ENCODE data around the gene ERICH3.

Gene ERICH3

DNA sequence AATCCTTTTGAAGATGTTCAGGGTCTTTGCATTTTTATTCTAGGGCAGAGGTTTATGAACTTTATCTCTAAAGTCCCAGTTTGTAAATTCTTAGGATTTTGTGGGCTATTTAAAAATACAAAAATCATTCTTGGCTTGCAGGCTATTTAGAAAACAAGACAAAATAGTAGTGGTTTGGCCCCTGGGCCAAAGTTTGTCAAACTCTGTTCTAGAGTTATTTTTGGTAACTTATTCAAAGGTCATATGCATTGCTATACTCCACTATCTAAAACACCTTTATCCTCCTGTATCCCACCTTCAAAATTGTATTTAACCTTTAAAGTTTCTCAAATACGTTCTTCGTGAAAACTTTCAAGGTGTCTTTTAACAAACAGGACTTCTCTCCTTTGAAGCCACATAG lies 85.7 kb downstream of the ERICH3 start:
- WGBS = 96% methylated on average over 2 of the region's 2 CpGs

DNA sequence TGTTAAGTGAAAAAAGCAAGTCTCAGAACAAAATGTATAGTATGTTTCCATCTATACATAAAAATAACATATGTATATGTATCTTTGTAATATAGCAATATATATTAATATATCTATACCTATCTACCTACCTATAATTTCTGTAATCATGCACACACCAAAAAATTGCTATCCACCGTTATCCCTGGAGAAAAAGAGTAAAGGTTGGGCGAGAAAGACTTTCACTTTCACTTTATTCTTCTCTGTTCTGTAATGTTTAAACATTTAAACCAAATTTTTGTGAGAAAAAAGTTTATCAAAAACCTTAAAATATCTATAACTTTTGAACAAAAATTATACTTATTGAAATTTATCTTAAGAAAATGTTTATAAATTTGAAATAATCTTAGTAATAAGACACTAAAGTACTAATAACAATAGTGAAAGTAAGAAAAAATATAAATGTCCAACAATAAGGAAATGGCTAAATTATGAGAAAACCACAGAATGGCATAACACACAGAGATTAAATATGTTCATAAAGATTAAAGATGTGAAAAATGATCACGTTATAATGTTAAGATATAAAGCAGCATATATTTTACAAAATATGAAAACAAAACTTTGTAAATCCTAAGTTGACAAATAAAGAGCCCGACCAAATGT lies 87.2 kb downstream of the ERICH3 start:
- Histone ChIP-seq H3K9me3 (ENCODE audit: insufficient read depth, low read depth, low read length) (no peaks in the 10 kb centered on the region), H3K27ac (ENCODE audit: low read depth, low read length) (no peak overlapping the region), H3K36me3 (ENCODE audit: insufficient read depth, low read length) (no peaks in the 10 kb centered on the region), H3K4me1 (ENCODE audit: insufficient read depth, low read length) (no peaks in the 10 kb centered on the region), H3K27me3 (ENCODE audit: insufficient read depth, low read length) (no peaks in the 10 kb centered on the region), H3K9ac (ENCODE audit: low read depth, low read length) (no peak overlapping the region), H3K4me3 (ENCODE audit: low read length) (no peak overlapping the region)
- WGBS = no CpG with 5 or more reads among the region's 4 CpGs

More for the DNA sequence above, 85.7 kb downstream of the ERICH3 start:
- no peak overlapping the region for H3K9ac ChIP-seq (ENCODE audit: low read depth, low read length)
- no peak overlapping the region for H3K4me3 ChIP-seq (ENCODE audit: low read length)
- no peaks in the 10 kb centered on the region for H3K27me3 ChIP-seq (ENCODE audit: insufficient read depth, low read length)
- H3K9me3 ChIP-seq (ENCODE audit: insufficient read depth, low read depth, low read length) = no peaks in the 10 kb centered on the region
- H3K27ac ChIP-seq (ENCODE audit: low read depth, low read length) = no peak overlapping the region
- H3K4me1 ChIP-seq (ENCODE audit: insufficient read depth, low read length) = no peaks in the 10 kb centered on the region
- no peaks in the 10 kb centered on the region for H3K36me3 ChIP-seq (ENCODE audit: insufficient read depth, low read length)

DNA sequence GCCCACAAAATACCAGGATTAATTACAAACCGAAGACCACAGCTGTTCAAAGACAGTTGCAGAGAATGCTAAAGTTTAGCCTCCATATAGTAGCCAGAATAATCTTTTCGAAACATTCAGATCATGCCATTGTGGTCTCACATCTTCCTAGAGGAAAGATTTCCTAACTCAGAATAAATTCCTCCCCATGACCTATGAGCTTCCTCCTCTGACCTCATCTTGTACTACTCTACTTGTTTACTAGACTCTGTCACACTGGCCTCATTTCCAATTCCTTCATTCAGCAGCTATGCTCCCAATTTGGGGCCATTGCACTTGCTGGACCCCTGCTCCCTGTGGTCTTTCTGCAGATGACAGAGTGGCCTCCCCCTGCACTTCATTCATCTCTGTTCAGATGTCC lies 89.4 kb downstream of the ERICH3 start:
- Histone ChIP-seq H3K9ac (ENCODE audit: low read depth, low read length) (no peak overlapping the region), H3K27me3 (ENCODE audit: insufficient read depth, low read length) (no peaks in the 10 kb centered on the region), H3K9me3 (ENCODE audit: insufficient read depth, low read depth, low read length) (no peaks in the 10 kb centered on the region), H3K36me3 (ENCODE audit: insufficient read depth, low read length) (no peaks in the 10 kb centered on the region), H3K27ac (ENCODE audit: low read depth, low read length) (no peak overlapping the region), H3K4me1 (ENCODE audit: insufficient read depth, low read length) (no peaks in the 10 kb centered on the region), H3K4me3 (ENCODE audit: low read length) (no peak overlapping the region)
- 93% methylated on average over 2 of the region's 2 CpGs for WGBS

GRCh38 chr1:74583397-74583796 lies 90.2 kb downstream of the ERICH3 start:
- Histone ChIP-seq H3K36me3 (ENCODE audit: insufficient read depth, low read length) (no peaks in the 10 kb centered on the region), H3K27me3 (ENCODE audit: insufficient read depth, low read length) (no peaks in the 10 kb centered on the region), H3K9ac (ENCODE audit: low read depth, low read length) (no peak overlapping the region), H3K9me3 (ENCODE audit: insufficient read depth, low read depth, low read length) (no peaks in the 10 kb centered on the region), H3K4me1 (ENCODE audit: insufficient read depth, low read length) (no peaks in the 10 kb centered on the region), H3K4me3 (ENCODE audit: low read length) (no peak overlapping the region), H3K27ac (ENCODE audit: low read depth, low read length) (no peak overlapping the region)
- WGBS = 94% methylated on average over 2 of the region's 3 CpGs

DNA sequence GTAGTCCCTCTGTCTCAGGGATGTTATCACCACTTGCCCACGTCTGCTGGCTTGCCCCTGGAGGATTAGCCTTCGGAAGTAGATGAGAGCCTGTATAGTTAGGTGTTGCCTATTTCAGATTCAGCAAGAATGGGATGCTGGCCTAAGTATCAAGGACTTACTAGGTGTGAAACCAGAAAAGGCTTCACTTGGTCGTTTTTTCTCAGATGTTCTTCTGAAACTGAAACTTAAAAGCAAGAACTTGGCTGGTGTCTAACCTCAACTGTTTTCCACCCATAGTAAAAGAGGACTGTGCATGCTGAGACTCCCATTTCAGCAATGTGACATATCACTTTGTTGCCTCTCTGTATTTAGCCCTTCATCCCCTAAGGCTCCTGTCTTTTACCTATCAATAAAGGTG lies 94.2 kb downstream of the ERICH3 start:
- Histone ChIP-seq H3K27ac (ENCODE audit: low read depth, low read length) (no peak overlapping the region), H3K9ac (ENCODE audit: low read depth, low read length) (no peak overlapping the region), H3K27me3 (ENCODE audit: insufficient read depth, low read length) (no peaks in the 10 kb centered on the region), H3K4me3 (ENCODE audit: low read length) (no peak overlapping the region), H3K36me3 (ENCODE audit: insufficient read depth, low read length) (no peaks in the 10 kb centered on the region), H3K9me3 (ENCODE audit: insufficient read depth, low read depth, low read length) (no peaks in the 10 kb centered on the region), H3K4me1 (ENCODE audit: insufficient read depth, low read length) (no peaks in the 10 kb centered on the region)
- 86% methylated on average over 3 of the region's 3 CpGs for WGBS

DNA sequence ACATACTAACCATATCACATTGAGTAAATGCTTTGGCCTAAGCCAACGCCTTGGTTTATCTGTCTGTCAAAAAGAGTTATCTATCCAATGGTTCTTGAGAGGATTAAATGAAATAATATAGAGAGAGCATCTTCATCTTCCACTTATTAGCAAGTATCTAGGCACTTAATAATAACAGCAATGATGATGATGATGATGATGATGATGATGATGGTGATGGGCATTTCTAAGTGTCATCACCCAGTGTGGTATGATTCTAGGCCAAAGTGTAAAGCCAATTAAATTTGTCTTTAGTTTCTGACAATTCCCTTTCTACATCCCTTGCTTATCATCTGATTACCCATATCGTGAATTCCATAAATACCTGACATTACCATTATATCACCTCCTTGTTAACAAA lies 95.5 kb downstream of the ERICH3 start:
- Histone ChIP-seq H3K9me3 (ENCODE audit: insufficient read depth, low read depth, low read length) (no peaks in the 10 kb centered on the region), H3K4me1 (ENCODE audit: insufficient read depth, low read length) (no peaks in the 10 kb centered on the region), H3K27ac (ENCODE audit: low read depth, low read length) (no peak overlapping the region), H3K36me3 (ENCODE audit: insufficient read depth, low read length) (no peaks in the 10 kb centered on the region), H3K4me3 (ENCODE audit: low read length) (no peak overlapping the region), H3K9ac (ENCODE audit: low read depth, low read length) (no peak overlapping the region), H3K27me3 (ENCODE audit: insufficient read depth, low read length) (no peaks in the 10 kb centered on the region)
- 91% methylated on average over 1 of the region's 2 CpGs for WGBS

DNA sequence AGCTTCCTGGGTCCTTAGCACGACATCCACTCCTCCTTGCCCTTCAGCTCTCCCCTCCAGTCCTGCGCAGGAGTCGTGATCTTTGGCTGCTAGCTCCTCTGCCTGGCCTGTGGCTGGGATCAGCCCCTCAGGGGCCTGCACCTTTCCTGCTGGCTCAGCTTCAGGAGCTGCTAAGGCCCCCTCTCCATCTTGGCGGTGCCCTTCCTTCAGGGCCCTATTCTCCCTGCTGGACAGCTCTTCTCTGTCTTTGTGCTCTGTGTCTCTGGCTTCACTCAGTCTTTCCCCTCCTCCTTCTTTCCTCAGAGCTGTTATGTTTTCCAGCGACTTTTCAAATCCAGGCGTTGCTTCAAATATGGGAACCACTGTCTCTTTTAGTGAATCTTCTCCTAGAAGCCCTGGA lies 101.7 kb downstream of the ERICH3 start:
- Histone ChIP-seq H3K4me1 (ENCODE audit: insufficient read depth, low read length) (no peaks in the 10 kb centered on the region), H3K27ac (ENCODE audit: low read depth, low read length) (no peak overlapping the region), H3K27me3 (ENCODE audit: insufficient read depth, low read length) (no peaks in the 10 kb centered on the region), H3K4me3 (ENCODE audit: low read length) (no peak overlapping the region), H3K36me3 (ENCODE audit: insufficient read depth, low read length) (no peaks in the 10 kb centered on the region), H3K9ac (ENCODE audit: low read depth, low read length) (no peak overlapping the region), H3K9me3 (ENCODE audit: insufficient read depth, low read depth, low read length) (no peaks in the 10 kb centered on the region)
- WGBS = 90% methylated on average over 6 of the region's 6 CpGs

DNA sequence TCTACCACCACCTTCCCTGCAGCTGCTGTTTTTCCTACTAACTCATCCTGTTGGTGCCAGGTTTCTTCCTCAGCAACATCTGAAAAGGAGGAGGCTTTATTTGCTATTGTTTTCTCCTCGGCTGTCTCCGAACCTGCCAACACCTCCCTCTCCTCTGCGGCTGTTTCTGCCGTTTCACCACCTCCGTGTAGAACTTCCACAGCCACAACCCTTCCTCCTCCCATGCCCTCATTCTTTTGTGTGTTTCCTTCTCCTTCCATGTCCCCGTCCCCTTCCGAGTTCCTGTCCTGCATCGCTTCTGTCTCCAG lies 102.1 kb downstream of the ERICH3 start:
- H3K27ac ChIP-seq (ENCODE audit: low read depth, low read length) = no peak overlapping the region
- no peaks in the 10 kb centered on the region for H3K27me3 ChIP-seq (ENCODE audit: insufficient read depth, low read length)
- 88% methylated on average over 8 of the region's 8 CpGs for WGBS
- no peaks in the 10 kb centered on the region for H3K9me3 ChIP-seq (ENCODE audit: insufficient read depth, low read depth, low read length)
- H3K4me3 ChIP-seq (ENCODE audit: low read length) = no peak overlapping the region
- H3K9ac ChIP-seq (ENCODE audit: low read depth, low read length) = no peak overlapping the region
- no peaks in the 10 kb centered on the region for H3K36me3 ChIP-seq (ENCODE audit: insufficient read depth, low read length)
- no peaks in the 10 kb centered on the region for H3K4me1 ChIP-seq (ENCODE audit: insufficient read depth, low read length)

GRCh38 chr1:74570797-74571492 lies 102.6 kb downstream of the ERICH3 start:
- WGBS = 73% methylated on average over 14 of the region's 14 CpGs
- Histone ChIP-seq H3K27ac (ENCODE audit: low read depth, low read length) (no peak overlapping the region), H3K27me3 (ENCODE audit: insufficient read depth, low read length) (no peaks in the 10 kb centered on the region), H3K9ac (ENCODE audit: low read depth, low read length) (no peak overlapping the region), H3K9me3 (ENCODE audit: insufficient read depth, low read depth, low read length) (no peaks in the 10 kb centered on the region), H3K36me3 (ENCODE audit: insufficient read depth, low read length) (no peaks in the 10 kb centered on the region), H3K4me3 (ENCODE audit: low read length) (no peak overlapping the region), H3K4me1 (ENCODE audit: insufficient read depth, low read length) (no peaks in the 10 kb centered on the region)

- H3K4me1 ChIP-seq (ENCODE audit: insufficient read depth, low read length) = no peaks in the 10 kb centered on the region
- no peak overlapping the region for H3K9ac ChIP-seq (ENCODE audit: low read depth, low read length)
- H3K4me3 ChIP-seq (ENCODE audit: low read length) = no peak overlapping the region
- H3K27me3 ChIP-seq (ENCODE audit: insufficient read depth, low read length) = no peaks in the 10 kb centered on the region
- no peaks in the 10 kb centered on the region for H3K36me3 ChIP-seq (ENCODE audit: insufficient read depth, low read length)
- WGBS = 95% methylated on average over 2 of the region's 2 CpGs
- no peak overlapping the region for H3K27ac ChIP-seq (ENCODE audit: low read depth, low read length)
- H3K9me3 ChIP-seq (ENCODE audit: insufficient read depth, low read depth, low read length) = no peaks in the 10 kb centered on the region
These were observed 123.7 kb downstream of the ERICH3 start for GRCh38 chr1:74549932-74550331.

GRCh38 chr1:74548961-74549750 lies 124.4 kb downstream of the ERICH3 start:
- H3K36me3 ChIP-seq (ENCODE audit: insufficient read depth, low read length) = no peaks in the 10 kb centered on the region
- H3K27ac ChIP-seq (ENCODE audit: low read depth, low read length) = no peak overlapping the region
- H3K4me1 ChIP-seq (ENCODE audit: insufficient read depth, low read length) = no peaks in the 10 kb centered on the region
- H3K4me3 ChIP-seq (ENCODE audit: low read length) = no peak overlapping the region
- no peaks in the 10 kb centered on the region for H3K9me3 ChIP-seq (ENCODE audit: insufficient read depth, low read depth, low read length)
- no peaks in the 10 kb centered on the region for H3K27me3 ChIP-seq (ENCODE audit: insufficient read depth, low read length)
- WGBS = 90% methylated on average over 4 of the region's 4 CpGs
- H3K9ac ChIP-seq (ENCODE audit: low read depth, low read length) = no peak overlapping the region
